Measurements from ENCODE around the gene CERCAM. TPM values are rescaled to one million over a fixed set of nuclear protein-coding genes. Genes with fewer than 3 reads are reported as not detected.
A peak's percentile ranks its signal among the peaks of the same experiment; 100 is the strongest.
"Not testable (repeated sequence)": the region's sequence is repeated elsewhere in the genome, so short reads cannot be mapped to it uniquely, and the experiment has no call there.

CERCAM gene
- total RNA-seq, 1 donor from 2014 or later: 70.5 TPM

GRCh38 chr9:128434340-128434739, 13.7 kb downstream of the CERCAM start:
- TF ChIP-seq CTCF (IDR thresholded peaks at IDR 0.05): no peak
- H3K9me3 ChIP-seq: no peaks in the 10 kb centered on the region
- no peak for DNase-seq (ENCODE audit: low spot score in 2 of 2)
- intact Hi-C loops (cut with DNase I): no loop called here
- peaks cover 0 to 3% of the 10 kb centered on the region in 2 donors for H3K4me1 ChIP-seq
- peaks cover 12 to 21% of the 10 kb centered on the region in 2 donors for H3K36me3 ChIP-seq
- no peak overlapping the region for H3K4me3 ChIP-seq
- H3K27me3 ChIP-seq: no peaks in the 10 kb centered on the region
- no peak overlapping the region for H3K27ac ChIP-seq

- H3K27me3 ChIP-seq: no peaks in the 10 kb centered on the region
- H3K27ac ChIP-seq: no peak overlapping the region
- H3K4me3 ChIP-seq: no peak overlapping the region
- H3K36me3 ChIP-seq: peaks cover 12 to 21% of the 10 kb centered on the region in 2 donors
- no peak for TF ChIP-seq CTCF (IDR thresholded peaks at IDR 0.05)
- H3K9me3 ChIP-seq: no peaks in the 10 kb centered on the region
- DNase-seq (ENCODE audit: low spot score in 2 of 2): no peak
- H3K4me1 ChIP-seq: peaks cover 0 to 3% of the 10 kb centered on the region in 2 donors
- intact Hi-C loops (cut with DNase I): no loop called here
These were observed 15.0 kb downstream of the CERCAM start for GRCh38 chr9:128435611-128436010.

GRCh38 chr9:128438343-128439109, 17.9 kb downstream of the CERCAM start:
- peak; percentile 91 to 96 (median 93) for TF ChIP-seq CTCF (IDR thresholded peaks at IDR 0.05)
- no peaks in the 10 kb centered on the region for H3K27me3 ChIP-seq
- no peak overlapping the region for H3K27ac ChIP-seq
- DNase-seq (ENCODE audit: low spot score in 2 of 2): peak in 1 of 2 donors; percentile 89
- intact Hi-C loops (cut with DNase I): loop anchor here (1.0 kb wide), 1 partner anchor 17 kb away; no protein-coding TSS in a partner anchor
- H3K4me1 ChIP-seq: peaks cover 0 to 3% of the 10 kb centered on the region in 2 donors
- H3K4me3 ChIP-seq: no peak overlapping the region
- H3K36me3 ChIP-seq: peaks cover 5 to 9% of the 10 kb centered on the region in 2 donors
- no peaks in the 10 kb centered on the region for H3K9me3 ChIP-seq

GRCh38 chr9:128439273-128439672, 18.6 kb downstream of the CERCAM start:
- H3K27me3 ChIP-seq: no peaks in the 10 kb centered on the region
- H3K9me3 ChIP-seq: no peaks in the 10 kb centered on the region
- H3K4me3 ChIP-seq: no peak overlapping the region
- peaks cover 0 to 3% of the 10 kb centered on the region in 2 donors for H3K4me1 ChIP-seq
- H3K27ac ChIP-seq: no peak overlapping the region
- TF ChIP-seq CTCF (IDR thresholded peaks at IDR 0.05): no peak
- intact Hi-C loops (cut with DNase I): loop anchor here (1.0 kb wide), 1 partner anchor 16 kb away; no protein-coding TSS in a partner anchor
- peaks cover 5 to 9% of the 10 kb centered on the region in 2 donors for H3K36me3 ChIP-seq
- DNase-seq (ENCODE audit: low spot score in 2 of 2): no peak

GRCh38 chr9:128442150-128442549, 21.5 kb downstream of the CERCAM start:
- H3K36me3 ChIP-seq: no peaks in the 10 kb centered on the region
- H3K27ac ChIP-seq: no peak overlapping the region
- intact Hi-C loops (cut with DNase I): no loop called here
- H3K4me1 ChIP-seq: peaks cover 0 to 3% of the 10 kb centered on the region in 2 donors
- no peaks in the 10 kb centered on the region for H3K9me3 ChIP-seq
- TF ChIP-seq CTCF (IDR thresholded peaks at IDR 0.05): no peak
- no peaks in the 10 kb centered on the region for H3K27me3 ChIP-seq
- no peak overlapping the region for H3K4me3 ChIP-seq
- DNase-seq (ENCODE audit: low spot score in 2 of 2): no peak

- H3K9me3 ChIP-seq; H3K4me3 ChIP-seq; H3K27me3 ChIP-seq; H3K27ac ChIP-seq; H3K4me1 ChIP-seq; intact Hi-C loops (cut with DNase I); H3K36me3 ChIP-seq; DNase-seq (ENCODE audit: low spot score in 2 of 2): not testable (repeated sequence)
These were observed 25.8 kb downstream of the CERCAM start for GRCh38 chr9:128446505-128446904.
